Nephron progenitor cell (in vitro differentiated cells): ENCODE measurements around the gene ZFP42.
A peak's percentile ranks its signal among the peaks of the same experiment; 100 is the strongest.
"Not testable (repeated sequence)": the region's sequence is repeated elsewhere in the genome, so short reads cannot be mapped to it uniquely, and the experiment has no call there.

ENCODE experiments used
- DNase-seq: peaks from one replicate; pipeline ENCODE4 v3.0.0; 2021
- H3K27ac Mint-ChIP-seq: 2 replicates; pipeline ENCODE4 v1.8.0; 2021; ENCODE audit warnings: mild to moderate bottlenecking, moderate library complexity, mixed read lengths
- H3K27me3 Mint-ChIP-seq: 2 replicates; pipeline ENCODE4 v1.8.0; 2021; ENCODE audit warnings: mild to moderate bottlenecking, low read depth, mixed read lengths; ENCODE audit not compliant: poor library complexity
- H3K36me3 Mint-ChIP-seq: 2 replicates; pipeline ENCODE4 v1.8.0; 2021; ENCODE audit warnings: low read depth, mixed read lengths
- H3K4me1 Mint-ChIP-seq: 2 replicates; pipeline ENCODE4 v1.8.0; 2021; ENCODE audit warnings: mixed read lengths
- H3K4me3 Mint-ChIP-seq: 2 replicates; pipeline ENCODE4 v1.8.0; 2021; ENCODE audit warnings: mild to moderate bottlenecking, moderate library complexity, mixed read lengths
- H3K9me3 Mint-ChIP-seq: 2 replicates; pipeline ENCODE4 v1.8.0; 2021; ENCODE audit warnings: mild to moderate bottlenecking, moderate library complexity, mixed read lengths
- CTCF ChIP-seq: fragments of 200-600 bp; sonication (generic); IDR thresholded peaks from 2 replicates; pipeline ENCODE4 v1.5.0; 2021; ENCODE audit warnings: antibody characterized with exemption

The ZFP42 gene

DNA sequence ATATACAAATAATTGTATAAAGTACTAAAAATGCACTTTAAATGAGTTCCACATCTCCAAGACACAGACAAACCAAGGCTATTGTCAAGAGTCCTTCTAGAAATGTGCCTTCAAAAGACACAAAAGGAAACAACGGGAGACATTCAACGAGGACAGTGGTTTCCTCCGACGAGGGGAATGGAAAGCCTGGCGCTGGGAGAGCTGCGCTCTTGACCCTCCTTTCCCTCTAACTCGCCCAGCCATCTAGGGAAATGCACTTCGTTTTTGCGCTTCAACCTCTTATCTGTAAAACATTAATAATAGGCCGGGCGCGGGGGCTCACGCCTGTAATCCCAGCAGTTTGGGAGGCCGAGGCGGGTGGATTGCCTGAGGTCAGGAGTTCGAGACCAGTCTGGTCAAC is 37.0 kb downstream of the ZFP42 start:
- Mint-ChIP-seq H3K4me1 (peaks cover 16% of the 10 kb centered on the region), H3K27me3 (peaks cover 47% of the 10 kb centered on the region), H3K4me3 (peak overlapping the region; percentile 81), H3K27ac (no peak overlapping the region), H3K9me3 (no peaks in the 10 kb centered on the region), H3K36me3 (no peaks in the 10 kb centered on the region)
- no peak for DNase-seq
- TF ChIP-seq CTCF: no peak

- Mint-ChIP-seq H3K27ac (no peak overlapping the region), H3K9me3 (peaks cover 4% of the 10 kb centered on the region), H3K36me3 (no peaks in the 10 kb centered on the region), H3K4me3 (no peak overlapping the region), H3K27me3 (peaks cover 25% of the 10 kb centered on the region), H3K4me1 (peaks cover 10% of the 10 kb centered on the region)
- DNase-seq: no peak
- no peak for TF ChIP-seq CTCF
These were observed 41.6 kb downstream of the ZFP42 start for GRCh38 chr4:188037003-188037713.

DNA sequence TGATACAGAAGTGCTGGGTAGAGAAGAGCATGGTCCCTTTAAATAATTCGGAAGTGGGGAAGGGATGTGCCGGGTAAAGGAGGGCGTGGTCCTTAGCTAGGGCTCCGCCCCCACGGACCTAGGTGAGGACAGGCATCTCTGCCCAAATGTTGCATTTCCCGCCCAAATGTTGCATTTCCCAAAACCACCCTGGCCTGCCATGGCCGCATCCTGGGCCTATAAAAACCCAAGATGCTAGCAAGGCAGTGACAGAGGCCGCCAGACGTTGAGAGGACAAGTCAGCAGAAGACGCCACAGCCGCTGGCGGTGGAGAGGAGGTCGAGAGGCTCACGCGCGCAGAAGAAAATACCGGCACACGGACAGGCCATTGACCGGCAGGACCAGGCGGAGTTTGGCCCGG is 46.1 kb downstream of the ZFP42 start:
- Mint-ChIP-seq H3K4me3 (no peak overlapping the region), H3K36me3 (no peaks in the 10 kb centered on the region), H3K9me3 (peaks cover 4% of the 10 kb centered on the region)

GRCh38 chr4:188042191-188042590 is 46.6 kb downstream of the ZFP42 start:
- no peak for TF ChIP-seq CTCF
- Mint-ChIP-seq H3K27ac (no peak overlapping the region), H3K27me3 (peaks cover 6% of the 10 kb centered on the region), H3K9me3 (peaks cover 4% of the 10 kb centered on the region), H3K4me3 (no peak overlapping the region), H3K4me1 (peaks cover 7% of the 10 kb centered on the region), H3K36me3 (no peaks in the 10 kb centered on the region)
- DNase-seq: no peak

More for the DNA sequence above, 46.1 kb downstream of the ZFP42 start:
- Mint-ChIP-seq H3K27me3 (peaks cover 6% of the 10 kb centered on the region), H3K4me1 (peaks cover 2% of the 10 kb centered on the region), H3K27ac (no peak overlapping the region)
- DNase-seq: no peak
- TF ChIP-seq CTCF: no peak

- Mint-ChIP-seq H3K4me3 (no peak overlapping the region), H3K27ac (no peak overlapping the region), H3K36me3 (no peaks in the 10 kb centered on the region), H3K27me3 (peaks cover 6% of the 10 kb centered on the region), H3K9me3 (peaks cover 4% of the 10 kb centered on the region), H3K4me1 (peaks cover 11% of the 10 kb centered on the region)
- no peak for DNase-seq
- TF ChIP-seq CTCF: no peak
These were observed 47.6 kb downstream of the ZFP42 start for GRCh38 chr4:188043154-188043553.

GRCh38 chr4:188045461-188045860 is 49.9 kb downstream of the ZFP42 start:
- H3K9me3 Mint-ChIP-seq, DNase-seq, H3K27me3 Mint-ChIP-seq, H3K36me3 Mint-ChIP-seq, H3K4me3 Mint-ChIP-seq, H3K27ac Mint-ChIP-seq: not testable (repeated sequence)
- peaks cover 11% of the 10 kb centered on the region for H3K4me1 Mint-ChIP-seq
